Measurements from ENCODE around the gene KCNA1. TPM values are rescaled to one million over a fixed set of nuclear protein-coding genes. Genes with fewer than 3 reads are reported as not detected.

KCNA1 gene
- polyA plus RNA-seq, 1 donor (not counting 4 experiments of a cell fraction or from before 2014, with no cell fraction given), result not detected

DNA sequence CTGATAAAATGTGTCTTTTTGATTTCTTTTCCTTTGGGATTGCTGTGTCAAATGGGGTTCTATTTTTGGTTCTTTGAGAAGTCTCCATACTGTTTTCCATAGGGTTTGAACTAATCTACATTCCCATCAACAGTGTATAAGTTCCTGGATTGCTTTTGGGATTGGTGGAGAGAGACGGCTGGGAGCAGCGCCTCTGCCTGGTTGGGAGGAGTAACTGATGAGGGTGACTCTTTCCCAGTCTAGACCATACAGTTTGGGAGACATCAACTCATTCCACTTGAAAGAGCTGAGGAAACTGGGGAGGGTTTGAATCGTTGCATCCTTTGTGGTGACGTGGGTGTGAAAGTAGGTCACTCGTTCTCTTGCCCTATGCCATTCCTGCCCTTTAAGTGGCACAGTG is 42.3 kb upstream of the KCNA1 start:
- no peaks in the 10 kb centered on the region for H3K79me2 ChIP-seq (ENCODE audit: control insufficient read depth, insufficient read depth, low read length)
- no peak overlapping the region for H2AFZ ChIP-seq (ENCODE audit: control insufficient read depth, low read length)
- H3K36me3 ChIP-seq (ENCODE audit: control insufficient read depth in 2 of 2, extremely low read depth in 1 of 2, insufficient read depth in 2 of 2, low read length in 2 of 2), result no peaks in the 10 kb centered on the region
- no peaks in the 10 kb centered on the region for H3K9me1 ChIP-seq (ENCODE audit: control insufficient read depth, extremely low read depth, insufficient read depth, low read length)
- DNase-seq (ENCODE audit: low read depth, low spot score), result no peak
- no peak overlapping the region for H3K9ac ChIP-seq (ENCODE audit: control insufficient read depth, extremely low read depth, insufficient read depth, low read length)
- FAIRE-seq, result no peak
- no peak overlapping the region for H3K4me3 ChIP-seq (ENCODE audit: control insufficient read depth in 2 of 3, extremely low read depth in 1 of 3, insufficient read depth in 2 of 3, low read depth in 1 of 3, low read length in 3 of 3)
- H3K27ac ChIP-seq (ENCODE audit: control insufficient read depth, insufficient read depth, low read length), result no peak overlapping the region
- no peak overlapping the region for H3K4me2 ChIP-seq (ENCODE audit: control insufficient read depth, extremely low read depth, insufficient read depth, low read depth, low read length)
- H4K20me1 ChIP-seq (ENCODE audit: control insufficient read depth, extremely low read depth, insufficient read depth, low read length), result no peaks in the 10 kb centered on the region
- no peaks in the 10 kb centered on the region for H3K4me1 ChIP-seq (ENCODE audit: control insufficient read depth, extremely low read depth, insufficient read depth, low read length)
- TF ChIP-seq EZH2 (IDR thresholded peaks at IDR 0.05; ENCODE audit: low read length), result no peak
- TF ChIP-seq, protein P1, sequence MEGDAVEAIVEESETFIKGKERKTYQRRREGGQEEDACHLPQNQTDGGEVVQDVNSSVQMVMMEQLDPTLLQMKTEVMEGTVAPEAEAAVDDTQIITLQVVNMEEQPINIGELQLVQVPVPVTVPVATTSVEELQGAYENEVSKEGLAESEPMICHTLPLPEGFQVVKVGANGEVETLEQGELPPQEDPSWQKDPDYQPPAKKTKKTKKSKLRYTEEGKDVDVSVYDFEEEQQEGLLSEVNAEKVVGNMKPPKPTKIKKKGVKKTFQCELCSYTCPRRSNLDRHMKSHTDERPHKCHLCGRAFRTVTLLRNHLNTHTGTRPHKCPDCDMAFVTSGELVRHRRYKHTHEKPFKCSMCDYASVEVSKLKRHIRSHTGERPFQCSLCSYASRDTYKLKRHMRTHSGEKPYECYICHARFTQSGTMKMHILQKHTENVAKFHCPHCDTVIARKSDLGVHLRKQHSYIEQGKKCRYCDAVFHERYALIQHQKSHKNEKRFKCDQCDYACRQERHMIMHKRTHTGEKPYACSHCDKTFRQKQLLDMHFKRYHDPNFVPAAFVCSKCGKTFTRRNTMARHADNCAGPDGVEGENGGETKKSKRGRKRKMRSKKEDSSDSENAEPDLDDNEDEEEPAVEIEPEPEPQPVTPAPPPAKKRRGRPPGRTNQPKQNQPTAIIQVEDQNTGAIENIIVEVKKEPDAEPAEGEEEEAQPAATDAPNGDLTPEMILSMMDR (optimal IDR thresholded peaks at IDR 0.05 in 1 of 3, IDR thresholded peaks at IDR 0.05 in 1 of 3, conservative IDR thresholded peaks at IDR 0.05 in 1 of 3; ENCODE audit: extremely low read depth in 1 of 3, insufficient read depth in 2 of 3, low read length in 3 of 3), result no peak
- dilution Hi-C loops (cut with MboI; ENCODE audit: extremely low pct_ligation_motif_present, low sequenced_read_pairs), result no loop called here
- no peaks in the 10 kb centered on the region for H3K27me3 ChIP-seq (ENCODE audit: control insufficient read depth, extremely low read depth, insufficient read depth, low read length)
- no peaks in the 10 kb centered on the region for H3K9me3 ChIP-seq (ENCODE audit: control insufficient read depth, low read depth, low read length)

DNA sequence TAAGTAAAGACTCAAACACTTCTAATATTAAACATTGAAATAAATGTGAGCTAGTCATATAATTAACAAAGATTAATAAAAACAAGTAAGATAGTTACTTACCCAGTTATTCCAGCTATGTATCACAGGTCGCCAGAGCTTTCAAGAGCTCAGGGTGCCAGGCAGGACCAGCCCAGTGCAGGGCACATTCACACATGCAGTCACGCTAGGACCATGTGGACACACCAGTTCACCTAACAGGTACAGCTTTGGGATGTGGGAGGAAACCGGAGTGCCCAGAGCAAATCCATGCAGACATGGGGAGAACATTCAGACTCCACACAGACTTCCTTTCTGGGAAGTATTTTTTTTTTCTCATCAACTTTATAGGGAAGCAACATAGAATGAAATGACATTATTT is 39.3 kb upstream of the KCNA1 start:
- Histone ChIP-seq H3K36me3 (ENCODE audit: control insufficient read depth in 2 of 2, extremely low read depth in 1 of 2, insufficient read depth in 2 of 2, low read length in 2 of 2) (no peaks in the 10 kb centered on the region), H2AFZ (ENCODE audit: control insufficient read depth, low read length) (no peak overlapping the region), H3K4me1 (ENCODE audit: control insufficient read depth, extremely low read depth, insufficient read depth, low read length) (no peaks in the 10 kb centered on the region), H4K20me1 (ENCODE audit: control insufficient read depth, extremely low read depth, insufficient read depth, low read length) (no peaks in the 10 kb centered on the region), H3K9me3 (ENCODE audit: control insufficient read depth, low read depth, low read length) (no peaks in the 10 kb centered on the region), H3K4me2 (ENCODE audit: control insufficient read depth, extremely low read depth, insufficient read depth, low read depth, low read length) (no peak overlapping the region), H3K79me2 (ENCODE audit: control insufficient read depth, insufficient read depth, low read length) (no peaks in the 10 kb centered on the region), H3K27ac (ENCODE audit: control insufficient read depth, insufficient read depth, low read length) (no peak overlapping the region), H3K9me1 (ENCODE audit: control insufficient read depth, extremely low read depth, insufficient read depth, low read length) (no peaks in the 10 kb centered on the region), H3K27me3 (ENCODE audit: control insufficient read depth, extremely low read depth, insufficient read depth, low read length) (no peaks in the 10 kb centered on the region), H3K9ac (ENCODE audit: control insufficient read depth, extremely low read depth, insufficient read depth, low read length) (no peak overlapping the region), H3K4me3 (ENCODE audit: control insufficient read depth in 2 of 3, extremely low read depth in 1 of 3, insufficient read depth in 2 of 3, low read depth in 1 of 3, low read length in 3 of 3) (no peak overlapping the region)
- FAIRE-seq, result no peak
- DNase-seq (ENCODE audit: low read depth, low spot score), result no peak
- TF ChIP-seq EZH2 (IDR thresholded peaks at IDR 0.05; ENCODE audit: low read length), result no peak
- TF ChIP-seq, protein P1 (optimal IDR thresholded peaks at IDR 0.05 in 1 of 3, IDR thresholded peaks at IDR 0.05 in 1 of 3, conservative IDR thresholded peaks at IDR 0.05 in 1 of 3; ENCODE audit: extremely low read depth in 1 of 3, insufficient read depth in 2 of 3, low read length in 3 of 3), result no peak
- dilution Hi-C loops (cut with MboI; ENCODE audit: extremely low pct_ligation_motif_present, low sequenced_read_pairs), result no loop called here
